Left lung (tissue), 10 donors: Measurements from ENCODE around the gene CTBP1. TPM values are rescaled to one million over a fixed set of nuclear protein-coding genes. Genes with fewer than 3 reads are reported as not detected.
"Not testable (repeated sequence)": the region's sequence is repeated elsewhere in the genome, so short reads cannot be mapped to it uniquely, and the experiment has no call there.

ENCODE experiments used
- ATAC-seq: fragments of 200-7000 bp; cut with Tn5 transposase; one replicate; pipeline ENCODE4 v1.9.1; 2020; ENCODE audit warnings: moderate library complexity
- DNase-seq, 4 donors: peaks; one replicate each; pipeline ENCODE4 v3.0.0-alpha.2; 2013 to 2020
- H3K27ac ChIP-seq, 2 donors: fragments of 200-600 bp; sonication (generic) in 1 of 2; one replicate each; pipeline versions ENCODE4 v1.5.0 to v1.8.0; 2020 to 2021
- H3K27me3 ChIP-seq, 2 donors: fragments of 200-600 bp; sonication (generic) in 1 of 2; one replicate each; pipeline versions ENCODE4 v1.5.0 to v1.8.0; 2020 to 2021
- H3K36me3 ChIP-seq, 2 donors: fragments of 200-600 bp; sonication (generic) in 1 of 2; one replicate each; pipeline versions ENCODE4 v1.5.0 to v1.8.0; 2020 to 2021
- H3K4me1 ChIP-seq, 2 donors: fragments of 200-600 bp; one replicate each; pipeline ENCODE4 v1.8.0; 2021
- H3K4me3 ChIP-seq, 2 donors: fragments of 200-600 bp; sonication (generic) in 1 of 2; one replicate each; pipeline versions ENCODE4 v1.5.0 to v1.8.0; 2020 to 2021; ENCODE audit warnings: mild to moderate bottlenecking in 1 of 2
- H3K9me3 ChIP-seq, 2 donors: fragments of 200-600 bp; sonication (generic) in 1 of 2; one replicate each; pipeline versions ENCODE4 v1.5.0 to v1.8.0; 2020 to 2021
- intact Hi-C, 2 donors: fragments of 100-400 bp; cut with DNase I; formaldehyde crosslinking; loops; one replicate each; pipeline versions ENCODE4 v1.11.2 to v1.14.2; 2022
- polyA plus RNA-seq, 6 donors: library from polyadenylated mRNA; unstranded; fragments of 120-200 nt; gene quantifications; one replicate each; pipeline ENCODE4 v1.2.1, GENCODE V29; 2013; ENCODE audit not compliant: insufficient read length in 6 of 6
- total RNA-seq, 2 donors: library from RNA; stranded (reverse); fragmentation: NEBNext Ultra II Directional; extraction: Animal tissue kit (Norgen Biotek cat#: 25700); gene quantifications; one replicate each; pipeline ENCODE4 v1.2.1, GENCODE V29; 2021
- TF ChIP-seq, protein P1 (sequence below), 2 donors: fragments of 200-600 bp; sonication (generic) in 1 of 2; IDR thresholded peaks; one replicate each; pipeline versions ENCODE4 v1.5.0 to v1.8.0; 2021; ENCODE audit warnings: antibody characterized with exemption in 2 of 2
- donor health status: DM: no; HTN: yes; CAD: no.
- donor health status: DM: no; HTN: no; CAD: no.

Gene CTBP1
- total and polyA plus RNA-seq, 8 donors = 93.9 to 167 (median 122) TPM

DNA sequence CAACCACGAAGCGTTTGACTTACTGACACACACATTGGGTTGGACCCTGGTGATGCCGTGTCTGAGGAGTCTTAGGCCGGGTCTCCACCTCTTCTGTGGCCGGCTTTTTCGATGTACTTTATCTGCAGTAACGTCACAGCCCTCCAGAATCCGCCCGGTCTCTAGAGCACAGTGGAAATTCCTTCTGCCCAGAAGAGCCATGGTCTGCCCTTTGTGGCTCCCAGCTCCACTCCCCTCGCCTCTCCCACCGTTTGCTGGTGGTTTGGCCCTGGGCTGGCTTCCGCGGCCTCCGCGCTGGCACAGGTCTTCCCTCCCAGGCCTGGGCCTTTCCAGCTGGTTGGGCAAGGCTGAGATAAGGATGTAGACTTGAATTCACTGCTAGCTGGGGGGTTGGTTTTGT lies 45.1 kb upstream of the CTBP1 start:
- intact Hi-C loops = no loop called here
- no peaks in the 10 kb centered on the region for H3K27me3 ChIP-seq
- no peaks in the 10 kb centered on the region for H3K9me3 ChIP-seq
- H3K4me3 ChIP-seq = no peak overlapping the region
- peaks cover 8 to 60% of the 10 kb centered on the region in 2 donors for H3K4me1 ChIP-seq
- TF ChIP-seq, protein P1, sequence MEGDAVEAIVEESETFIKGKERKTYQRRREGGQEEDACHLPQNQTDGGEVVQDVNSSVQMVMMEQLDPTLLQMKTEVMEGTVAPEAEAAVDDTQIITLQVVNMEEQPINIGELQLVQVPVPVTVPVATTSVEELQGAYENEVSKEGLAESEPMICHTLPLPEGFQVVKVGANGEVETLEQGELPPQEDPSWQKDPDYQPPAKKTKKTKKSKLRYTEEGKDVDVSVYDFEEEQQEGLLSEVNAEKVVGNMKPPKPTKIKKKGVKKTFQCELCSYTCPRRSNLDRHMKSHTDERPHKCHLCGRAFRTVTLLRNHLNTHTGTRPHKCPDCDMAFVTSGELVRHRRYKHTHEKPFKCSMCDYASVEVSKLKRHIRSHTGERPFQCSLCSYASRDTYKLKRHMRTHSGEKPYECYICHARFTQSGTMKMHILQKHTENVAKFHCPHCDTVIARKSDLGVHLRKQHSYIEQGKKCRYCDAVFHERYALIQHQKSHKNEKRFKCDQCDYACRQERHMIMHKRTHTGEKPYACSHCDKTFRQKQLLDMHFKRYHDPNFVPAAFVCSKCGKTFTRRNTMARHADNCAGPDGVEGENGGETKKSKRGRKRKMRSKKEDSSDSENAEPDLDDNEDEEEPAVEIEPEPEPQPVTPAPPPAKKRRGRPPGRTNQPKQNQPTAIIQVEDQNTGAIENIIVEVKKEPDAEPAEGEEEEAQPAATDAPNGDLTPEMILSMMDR (IDR thresholded peaks at IDR 0.05) = no peak
- DNase-seq (no peak), ATAC-seq (no peak)
- H3K36me3 ChIP-seq = peaks cover 0 to 32% of the 10 kb centered on the region in 2 donors
- H3K27ac ChIP-seq = no peak overlapping the region

DNA sequence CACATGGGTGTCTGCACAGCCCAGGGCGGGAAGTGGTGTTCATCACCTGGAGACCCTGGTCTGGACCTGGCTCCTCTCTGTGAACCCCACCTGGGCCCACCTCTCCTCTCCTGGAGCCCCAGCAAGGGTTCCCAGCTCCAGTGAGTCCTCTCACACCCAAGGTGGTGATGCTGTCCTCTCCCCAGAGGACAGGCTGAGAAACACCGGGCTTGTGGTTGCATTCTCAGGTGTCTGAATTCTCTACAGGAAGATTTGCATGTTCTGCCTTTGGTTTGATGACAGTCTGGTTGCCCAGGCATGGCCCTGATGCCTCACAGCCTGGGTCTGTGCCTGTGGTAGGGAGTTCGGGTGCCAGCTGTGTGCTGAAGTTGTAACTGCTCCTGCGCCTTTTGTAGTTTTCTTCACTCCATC lies 44.6 kb upstream of the CTBP1 start:
- intact Hi-C loops = no loop called here
- Histone ChIP-seq H3K9me3 (no peaks in the 10 kb centered on the region), H3K4me3 (no peak overlapping the region), H3K27ac (no peak overlapping the region), H3K4me1 (peaks cover 8 to 63% of the 10 kb centered on the region in 2 donors), H3K36me3 (peaks cover 0 to 27% of the 10 kb centered on the region in 2 donors), H3K27me3 (no peaks in the 10 kb centered on the region)
- ATAC-seq (no peak), DNase-seq (no peak)
- TF ChIP-seq, protein P1 (IDR thresholded peaks at IDR 0.05) = no peak

DNA sequence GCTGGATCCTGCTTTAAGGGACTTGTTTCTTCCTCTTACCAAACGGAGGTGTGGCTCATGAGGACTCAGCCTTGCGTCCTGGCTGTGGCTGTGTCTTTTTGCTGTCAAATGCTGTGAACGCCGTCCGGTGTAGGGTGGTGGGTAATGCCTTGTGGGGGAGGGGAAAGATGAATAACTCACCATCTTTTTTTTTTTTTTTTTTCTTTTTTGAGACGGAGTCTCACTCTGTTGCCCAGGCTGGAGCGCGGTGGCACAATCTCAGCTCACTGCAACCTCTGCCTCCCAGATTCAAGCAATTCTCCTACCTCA lies 43.7 kb upstream of the CTBP1 start:
- ATAC-seq, H3K4me3 ChIP-seq, H3K27ac ChIP-seq, DNase-seq, intact Hi-C loops, H3K27me3 ChIP-seq, H3K9me3 ChIP-seq: not testable (repeated sequence)
- Histone ChIP-seq H3K36me3 (peaks cover 0 to 18% of the 10 kb centered on the region in 2 donors), H3K4me1 (peaks cover 8 to 60% of the 10 kb centered on the region in 2 donors)

DNA sequence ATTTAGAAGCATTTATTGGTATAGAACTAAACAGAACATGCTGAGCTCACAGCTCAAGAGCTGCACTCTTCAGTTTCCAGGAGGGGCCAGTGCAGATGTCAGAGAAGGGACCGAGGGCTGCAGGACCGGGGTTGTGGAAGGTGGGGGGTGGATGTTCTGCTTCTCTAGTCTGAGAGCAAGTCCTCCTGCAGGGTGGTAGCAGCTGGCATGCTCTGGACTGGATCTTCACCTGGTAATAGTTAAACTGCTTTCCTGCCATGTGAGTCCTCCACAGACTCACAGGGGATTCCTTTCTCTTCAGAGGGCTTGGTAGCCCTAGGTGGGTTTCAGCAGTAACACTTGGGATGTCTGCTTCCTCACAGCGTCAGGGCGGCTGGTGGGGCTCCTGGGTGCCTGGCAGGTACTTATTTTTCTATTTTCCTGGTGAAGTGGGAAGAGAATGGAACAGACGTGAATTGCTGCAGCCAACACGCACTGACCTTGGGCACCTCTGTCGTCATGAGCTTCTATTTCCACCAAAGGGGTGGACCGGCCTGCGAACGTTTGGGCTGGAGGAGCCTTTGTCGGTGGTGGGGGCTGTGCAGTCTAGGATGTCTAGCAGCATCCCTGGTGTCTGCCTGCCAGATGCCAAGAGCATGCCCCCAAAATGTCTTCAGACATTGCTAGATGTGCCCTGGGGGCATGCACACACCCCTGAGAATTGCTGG lies 43.2 kb upstream of the CTBP1 start:
- ATAC-seq (no peak), DNase-seq (peak in 1 of 4 donors; percentile 59)
- intact Hi-C loops = no loop called here
- Histone ChIP-seq H3K9me3 (no peaks in the 10 kb centered on the region), H3K27ac (no peak overlapping the region), H3K36me3 (peaks cover 0 to 13% of the 10 kb centered on the region in 2 donors), H3K4me3 (no peak overlapping the region), H3K27me3 (no peaks in the 10 kb centered on the region), H3K4me1 (peaks cover 8 to 60% of the 10 kb centered on the region in 2 donors)
- TF ChIP-seq, protein P1 (IDR thresholded peaks at IDR 0.05) = no peak

DNA sequence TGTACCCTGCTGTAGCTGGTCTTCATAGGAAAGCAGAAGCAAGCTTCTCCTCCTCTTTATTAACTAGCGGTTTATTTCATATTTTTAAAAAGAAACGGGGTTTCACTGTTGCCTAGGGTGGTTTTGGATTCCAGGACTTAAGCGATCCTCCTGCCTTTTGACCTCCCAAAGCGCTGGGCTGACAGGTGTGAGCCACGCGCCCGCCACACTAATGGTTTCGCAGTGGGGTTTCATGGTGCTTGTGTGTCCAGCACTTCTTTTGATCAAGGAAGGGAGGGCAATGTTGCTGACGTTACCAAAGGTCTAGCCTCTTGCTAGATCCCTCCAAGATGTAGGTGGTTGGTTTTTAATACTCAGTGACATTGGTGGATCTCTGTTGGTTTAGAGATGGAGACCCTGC lies 42.2 kb upstream of the CTBP1 start:
- peaks cover 0 to 2% of the 10 kb centered on the region in 2 donors for H3K9me3 ChIP-seq
- ATAC-seq (no peak), DNase-seq (peak in 1 of 4 donors; percentile 51)
- H3K27ac ChIP-seq = peak overlapping the region; percentile 67 to 85
- intact Hi-C loops = no loop called here
- no peaks in the 10 kb centered on the region for H3K27me3 ChIP-seq
- peaks cover 0 to 6% of the 10 kb centered on the region in 2 donors for H3K36me3 ChIP-seq
- peaks cover 8 to 60% of the 10 kb centered on the region in 2 donors for H3K4me1 ChIP-seq
- peak overlapping the region; percentile 85 to 94 for H3K4me3 ChIP-seq
- TF ChIP-seq, protein P1 (IDR thresholded peaks at IDR 0.05) = no peak
